Smooth muscle cell (in vitro differentiated cells): Measurements from ENCODE around the gene DIO3. TPM values are rescaled to one million over a fixed set of nuclear protein-coding genes. Genes with fewer than 3 reads are reported as not detected.
A peak's percentile ranks its signal among the peaks of the same experiment; 100 is the strongest.

Experiments
- DNase-seq: peaks from one replicate; lab custom pipeline; 2025; ENCODE audit not compliant: unreplicated experiment; lab: John Stamatoyannopoulos, UW
- H2AFZ ChIP-seq: fragments of 200-600 bp; sonication (generic); 2 replicates; pipeline ENCODE4 v1.6.0; 2016; ENCODE audit warnings: antibody characterized with exemption, low read depth, mild to moderate bottlenecking
- H3F3A ChIP-seq: fragments of 200-600 bp; sonication (generic); 2 replicates; pipeline ENCODE4 v1.6.0; 2017; ENCODE audit warnings: antibody characterized with exemption, low read depth
- H3K27ac ChIP-seq: fragments of 200-600 bp; sonication (generic); 2 replicates; pipeline ENCODE4 v1.5.1; 2016; ENCODE audit warnings: low read depth, mild to moderate bottlenecking
- H3K27me3 ChIP-seq: fragments of 200-600 bp; sonication (generic); 2 replicates; pipeline ENCODE4 v1.6.1; 2016; ENCODE audit warnings: low read depth, mild to moderate bottlenecking
- H3K36me3 ChIP-seq: fragments of 200-600 bp; sonication (generic); 2 replicates; pipeline ENCODE4 v1.5.1; 2016; ENCODE audit warnings: low read depth
- H3K4me1 ChIP-seq: fragments of 200-600 bp; sonication (generic); 2 replicates; pipeline ENCODE4 v1.5.1; 2016; ENCODE audit warnings: low read depth
- H3K4me2 ChIP-seq: fragments of 200-600 bp; sonication (generic); 2 replicates; pipeline ENCODE4 v1.6.0; 2016; ENCODE audit warnings: mild to moderate bottlenecking
- H3K4me3 ChIP-seq: fragments of 200-600 bp; sonication (generic); 2 replicates; pipeline ENCODE4 v1.5.1; 2016; ENCODE audit warnings: mild to moderate bottlenecking
- H3K79me2 ChIP-seq: fragments of 200-600 bp; sonication (generic); 2 replicates; pipeline ENCODE4 v1.6.0; 2016; ENCODE audit warnings: low read depth, mild to moderate bottlenecking
- H3K9ac ChIP-seq: fragments of 200-600 bp; sonication (generic); 2 replicates; pipeline ENCODE4 v1.6.0; 2016; ENCODE audit warnings: low read depth
- H3K9me3 ChIP-seq: fragments of 200-600 bp; sonication (generic); replicated peaks from 2 replicates; pipeline ENCODE4 v1.5.1; 2016; ENCODE audit warnings: low read depth
- H4K20me1 ChIP-seq: fragments of 200-600 bp; sonication (generic); 2 replicates; pipeline ENCODE4 v1.6.0; 2016; ENCODE audit warnings: low read depth
- WGBS: methylation state at CpG from one replicate; pipeline ENCODE4 v1.1.7; 2016; ENCODE audit warnings: low lambda C conversion rate; 5-methylcytosine and 5-hydroxymethylcytosine counted together
- polyA plus RNA-seq: library from polyadenylated mRNA; unstranded; fragments of >200 nt; fragmentation: Nextera tagmentation; extraction: Ambion mirVana; gene quantifications from 2 replicates; pipeline ENCODE4 v1.2.1, GENCODE V29; 2016
- total RNA-seq: library from RNA; depleted of rRNA; stranded (reverse); fragments of >200 nt; gene quantifications from 2 replicates; pipeline ENCODE4 v1.2.3, GENCODE V29; 2014
- TF ChIP-seq, protein P1 (sequence below): fragments of 200-600 bp; sonication (generic); IDR thresholded peaks from 2 replicates; pipeline ENCODE4 v1.5.1; 2017; ENCODE audit warnings: borderline replicate concordance, mild to moderate bottlenecking, antibody characterized with exemption; ENCODE audit not compliant: insufficient read depth, poor library complexity, severe bottlenecking

The DIO3 gene
- total and polyA plus RNA-seq, 2 experiments from 2014 or later: 21.0 to 36.5 TPM

DNA sequence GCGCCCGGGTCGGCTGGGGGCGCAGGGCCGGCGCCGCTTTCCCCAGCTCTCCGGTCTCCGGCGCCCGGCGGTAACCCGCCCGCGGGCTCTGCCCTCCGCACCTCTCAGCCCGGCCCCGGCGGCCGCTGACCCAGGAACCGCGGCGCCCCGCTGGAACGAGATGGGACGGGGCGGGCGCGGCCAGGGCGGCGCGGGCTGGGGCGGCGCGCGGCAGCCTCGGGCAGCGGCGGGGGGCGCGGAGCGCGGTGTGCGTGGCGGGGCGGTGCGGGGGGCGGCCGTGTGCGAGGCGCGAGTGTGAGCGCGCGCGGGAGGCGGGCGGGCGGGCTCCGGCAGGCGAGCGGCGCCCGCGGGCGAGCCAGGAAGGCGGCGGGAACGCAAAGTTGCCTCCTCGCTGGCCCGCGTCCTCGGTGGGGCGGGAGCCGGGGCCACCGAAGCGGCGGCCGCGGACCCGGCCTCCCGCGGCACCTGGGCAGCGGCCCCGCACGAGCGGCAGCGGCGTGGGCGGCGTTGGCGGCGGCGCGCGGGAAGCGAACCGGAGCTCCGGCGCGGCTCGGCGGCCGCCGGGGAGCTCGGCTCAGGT lies 671 bp upstream of the DIO3 start:
- TF ChIP-seq, protein P1, sequence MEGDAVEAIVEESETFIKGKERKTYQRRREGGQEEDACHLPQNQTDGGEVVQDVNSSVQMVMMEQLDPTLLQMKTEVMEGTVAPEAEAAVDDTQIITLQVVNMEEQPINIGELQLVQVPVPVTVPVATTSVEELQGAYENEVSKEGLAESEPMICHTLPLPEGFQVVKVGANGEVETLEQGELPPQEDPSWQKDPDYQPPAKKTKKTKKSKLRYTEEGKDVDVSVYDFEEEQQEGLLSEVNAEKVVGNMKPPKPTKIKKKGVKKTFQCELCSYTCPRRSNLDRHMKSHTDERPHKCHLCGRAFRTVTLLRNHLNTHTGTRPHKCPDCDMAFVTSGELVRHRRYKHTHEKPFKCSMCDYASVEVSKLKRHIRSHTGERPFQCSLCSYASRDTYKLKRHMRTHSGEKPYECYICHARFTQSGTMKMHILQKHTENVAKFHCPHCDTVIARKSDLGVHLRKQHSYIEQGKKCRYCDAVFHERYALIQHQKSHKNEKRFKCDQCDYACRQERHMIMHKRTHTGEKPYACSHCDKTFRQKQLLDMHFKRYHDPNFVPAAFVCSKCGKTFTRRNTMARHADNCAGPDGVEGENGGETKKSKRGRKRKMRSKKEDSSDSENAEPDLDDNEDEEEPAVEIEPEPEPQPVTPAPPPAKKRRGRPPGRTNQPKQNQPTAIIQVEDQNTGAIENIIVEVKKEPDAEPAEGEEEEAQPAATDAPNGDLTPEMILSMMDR: no peak
- no peak for DNase-seq
- no peak overlapping the region for H3K9ac ChIP-seq
- H3K4me3 ChIP-seq: peak overlapping the region; percentile 79
- peaks cover 24% of the 10 kb centered on the region for H3K4me1 ChIP-seq
- H2AFZ ChIP-seq: no peak overlapping the region
- peaks cover 49% of the 10 kb centered on the region for H3K27me3 ChIP-seq
- peaks cover 19% of the 10 kb centered on the region for H4K20me1 ChIP-seq
- no peak overlapping the region for H3K27ac ChIP-seq
- H3K36me3 ChIP-seq: no peaks in the 10 kb centered on the region
- peak overlapping the region; percentile 92 for H3K4me2 ChIP-seq
- no peaks in the 10 kb centered on the region for H3F3A ChIP-seq
- H3K79me2 ChIP-seq: peaks cover 18% of the 10 kb centered on the region
- no peaks in the 10 kb centered on the region for H3K9me3 ChIP-seq
- WGBS: under 1% methylated on average over 68 of the region's 106 CpGs

DNA sequence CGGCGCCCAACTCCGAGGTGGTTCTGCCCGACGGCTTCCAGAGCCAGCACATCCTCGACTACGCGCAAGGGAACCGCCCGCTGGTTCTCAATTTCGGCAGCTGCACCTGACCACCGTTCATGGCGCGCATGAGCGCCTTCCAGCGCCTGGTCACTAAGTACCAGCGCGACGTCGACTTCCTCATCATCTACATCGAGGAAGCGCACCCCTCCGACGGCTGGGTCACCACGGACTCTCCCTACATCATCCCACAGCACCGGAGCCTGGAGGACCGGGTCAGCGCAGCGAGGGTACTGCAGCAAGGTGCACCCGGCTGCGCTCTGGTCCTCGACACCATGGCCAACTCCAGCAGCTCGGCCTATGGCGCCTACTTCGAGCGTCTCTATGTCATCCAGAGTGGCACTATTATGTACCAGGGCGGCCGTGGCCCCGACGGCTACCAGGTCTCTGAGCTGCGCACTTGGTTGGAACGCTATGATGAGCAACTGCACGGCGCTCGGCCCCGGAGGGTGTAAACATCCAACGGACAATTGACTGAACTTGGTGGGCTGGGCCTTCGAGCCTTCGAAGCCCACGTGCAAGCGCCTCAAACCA lies 699 bp downstream of the DIO3 start:
- Histone ChIP-seq H3K79me2 (peaks cover 18% of the 10 kb centered on the region), H3K27ac (no peak overlapping the region), H3K27me3 (peaks cover 62% of the 10 kb centered on the region), H3K4me2 (no peak overlapping the region), H3F3A (no peaks in the 10 kb centered on the region), H3K4me1 (peaks cover 24% of the 10 kb centered on the region), H2AFZ (no peak overlapping the region), H4K20me1 (peaks cover 19% of the 10 kb centered on the region), H3K4me3 (no peak overlapping the region), H3K9ac (no peak overlapping the region), H3K36me3 (no peaks in the 10 kb centered on the region), H3K9me3 (no peaks in the 10 kb centered on the region)
- WGBS: 92% methylated on average over 47 of the region's 51 CpGs
- TF ChIP-seq, protein P1: no peak
- no peak for DNase-seq

- Histone ChIP-seq H2AFZ (no peak overlapping the region), H3K9me3 (no peaks in the 10 kb centered on the region), H3K9ac (no peak overlapping the region), H3K4me1 (peaks cover 24% of the 10 kb centered on the region), H3K27ac (no peak overlapping the region), H4K20me1 (peaks cover 14% of the 10 kb centered on the region), H3K4me3 (peak overlapping the region; percentile 48), H3K27me3 (peaks cover 62% of the 10 kb centered on the region), H3K4me2 (peak overlapping the region; percentile 90), H3K36me3 (no peaks in the 10 kb centered on the region), H3F3A (no peaks in the 10 kb centered on the region), H3K79me2 (peaks cover 18% of the 10 kb centered on the region)
- TF ChIP-seq, protein P1: no peak
- no peak for DNase-seq
- 34% methylated on average over 23 of the region's 23 CpGs for WGBS
Observed at GRCh38 chr14:101562659-101563351, 1.5 kb downstream of the DIO3 start.
